Kidney (tissue), 14 donors: ENCODE measurements around the gene GRAMD2A. TPM values are rescaled to one million over a fixed set of nuclear protein-coding genes. Genes with fewer than 3 reads are reported as not detected.

Experiments used
- DNase-seq, 5 donors: peaks; one replicate each; pipeline ENCODE4 v3.0.0-alpha.2; 2013 to 2020
- FAIRE-seq: peaks from 2 replicates; lab custom pipeline; 2012; peaks lifted over from hg19 to GRCh38; lab: Jason Lieb, UNC
- H3K27ac ChIP-seq, 2 donors: one replicate each; pipeline ENCODE4 v1.7.0; 2013; ENCODE audit warnings: low read depth in 2 of 2, low read length in 2 of 2, inconsistent platforms in 1 of 2
- H3K27me3 ChIP-seq: one replicate; pipeline ENCODE4 v1.7.1; 2013; ENCODE audit warnings: low read length, inconsistent platforms; ENCODE audit not compliant: control insufficient read depth, insufficient read depth
- H3K36me3 ChIP-seq, 3 donors: one replicate each; pipeline versions ENCODE4 v1.7.0 to v1.7.1; 2013; ENCODE audit warnings: low read length in 3 of 3, control low read depth in 1 of 3, inconsistent platforms in 1 of 3; ENCODE audit not compliant: insufficient read depth in 3 of 3, control insufficient read depth in 2 of 3
- H3K4me1 ChIP-seq, 3 donors: one replicate each; pipeline versions ENCODE4 v1.7.0 to v1.7.1; 2013; ENCODE audit warnings: low read length in 3 of 3, inconsistent platforms in 1 of 3, low read depth in 1 of 3; ENCODE audit not compliant: control insufficient read depth in 2 of 3, insufficient read depth in 2 of 3
- H3K4me3 ChIP-seq, 3 donors: one replicate each; pipeline versions ENCODE4 v1.7.0 to v1.8.1; 2013; ENCODE audit warnings: low read length in 3 of 3, control low read depth in 1 of 3, inconsistent platforms in 1 of 3
- H3K9ac ChIP-seq, 3 donors: one replicate each; pipeline versions ENCODE4 v1.7.0 to v1.7.1; 2013; ENCODE audit warnings: low read length in 3 of 3, control low read depth in 1 of 3, inconsistent platforms in 1 of 3
- H3K9me3 ChIP-seq, 3 donors: one replicate each; pipeline versions ENCODE4 v1.7.0 to v1.7.1; 2013; ENCODE audit warnings: low read length in 3 of 3, control low read depth in 1 of 3, inconsistent platforms in 1 of 3; ENCODE audit not compliant: control insufficient read depth in 2 of 3, insufficient read depth in 1 of 3
- intact Hi-C: fragments of 100-400 bp; cut with DNase I; formaldehyde crosslinking; loops from one replicate; pipeline ENCODE4 v1.11.1; 2022
- polyA plus RNA-seq: library from polyadenylated mRNA; stranded (reverse); fragments of 350-450 nt; fragmentation: Illumina TruSeq; extraction: RNeasy Lipid Tissue Mini Kit (QIAGEN cat#74804); gene quantifications from one replicate; pipeline ENCODE4 v1.2.3, GENCODE V29; 2014; ENCODE audit warnings: low read depth, low replicate concordance; ENCODE audit not compliant: insufficient read depth
- total RNA-seq: library from RNA; stranded (reverse); fragmentation: NEBNext Ultra II Directional; extraction: Animal tissue kit (Norgen Biotek cat#: 25700); gene quantifications from one replicate; pipeline ENCODE4 v1.2.1, GENCODE V29; 2021
- TF ChIP-seq, protein P1 (sequence below): IDR thresholded peaks from 3 replicates; pipeline ENCODE4 v1.5.1; 2012; ENCODE audit warnings: mild to moderate bottlenecking, moderate library complexity, borderline replicate concordance; ENCODE audit not compliant: insufficient read depth; ENCODE audit errors: extremely low read depth
- donor health status: control.
- donor health status: control.
- donor health status: control.
- donor health status: control.
- donor health status: control.
- donor health status: DM: yes; HTN: yes; CAD: no.
- donor health status: Normal renal cell carcinoma (clear cell type).

Gene GRAMD2A
- total and polyA plus RNA-seq, 2 donors from 2014 or later: 2.7 to 5.4 TPM

DNA sequence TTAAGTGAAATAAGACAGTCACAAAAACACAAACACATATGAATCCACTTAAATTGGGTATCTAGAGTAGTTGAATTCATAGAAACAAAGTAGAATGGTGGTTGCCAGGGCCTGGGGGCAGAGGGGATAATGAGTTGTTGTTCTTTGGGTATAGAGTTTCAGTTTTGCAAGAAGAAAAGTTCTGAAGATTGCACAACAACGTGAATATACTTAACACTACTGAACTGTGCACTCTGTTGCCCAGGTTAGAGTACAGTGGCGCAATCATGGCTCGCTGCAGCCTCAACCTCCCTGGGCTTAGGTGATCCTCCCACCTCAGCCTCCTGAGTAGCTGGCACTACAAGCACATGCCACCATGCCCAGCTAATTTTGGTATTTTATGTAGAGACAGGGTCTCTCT is 14.9 kb downstream of the GRAMD2A start:
- H3K36me3 ChIP-seq: no peaks in the 10 kb centered on the region
- no peaks in the 10 kb centered on the region for H3K27me3 ChIP-seq
- TF ChIP-seq, protein P1, sequence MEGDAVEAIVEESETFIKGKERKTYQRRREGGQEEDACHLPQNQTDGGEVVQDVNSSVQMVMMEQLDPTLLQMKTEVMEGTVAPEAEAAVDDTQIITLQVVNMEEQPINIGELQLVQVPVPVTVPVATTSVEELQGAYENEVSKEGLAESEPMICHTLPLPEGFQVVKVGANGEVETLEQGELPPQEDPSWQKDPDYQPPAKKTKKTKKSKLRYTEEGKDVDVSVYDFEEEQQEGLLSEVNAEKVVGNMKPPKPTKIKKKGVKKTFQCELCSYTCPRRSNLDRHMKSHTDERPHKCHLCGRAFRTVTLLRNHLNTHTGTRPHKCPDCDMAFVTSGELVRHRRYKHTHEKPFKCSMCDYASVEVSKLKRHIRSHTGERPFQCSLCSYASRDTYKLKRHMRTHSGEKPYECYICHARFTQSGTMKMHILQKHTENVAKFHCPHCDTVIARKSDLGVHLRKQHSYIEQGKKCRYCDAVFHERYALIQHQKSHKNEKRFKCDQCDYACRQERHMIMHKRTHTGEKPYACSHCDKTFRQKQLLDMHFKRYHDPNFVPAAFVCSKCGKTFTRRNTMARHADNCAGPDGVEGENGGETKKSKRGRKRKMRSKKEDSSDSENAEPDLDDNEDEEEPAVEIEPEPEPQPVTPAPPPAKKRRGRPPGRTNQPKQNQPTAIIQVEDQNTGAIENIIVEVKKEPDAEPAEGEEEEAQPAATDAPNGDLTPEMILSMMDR: no peak
- H3K27ac ChIP-seq: no peak overlapping the region
- no peak overlapping the region for H3K9ac ChIP-seq
- intact Hi-C loops: no loop called here
- DNase-seq (peak in 2 of 5 donors; percentile 8 to 20), FAIRE-seq (no peak)
- no peaks in the 10 kb centered on the region for H3K9me3 ChIP-seq
- no peak overlapping the region for H3K4me3 ChIP-seq
- H3K4me1 ChIP-seq: peaks cover 0 to 20% (median 12%) of the 10 kb centered on the region in 3 donors

DNA sequence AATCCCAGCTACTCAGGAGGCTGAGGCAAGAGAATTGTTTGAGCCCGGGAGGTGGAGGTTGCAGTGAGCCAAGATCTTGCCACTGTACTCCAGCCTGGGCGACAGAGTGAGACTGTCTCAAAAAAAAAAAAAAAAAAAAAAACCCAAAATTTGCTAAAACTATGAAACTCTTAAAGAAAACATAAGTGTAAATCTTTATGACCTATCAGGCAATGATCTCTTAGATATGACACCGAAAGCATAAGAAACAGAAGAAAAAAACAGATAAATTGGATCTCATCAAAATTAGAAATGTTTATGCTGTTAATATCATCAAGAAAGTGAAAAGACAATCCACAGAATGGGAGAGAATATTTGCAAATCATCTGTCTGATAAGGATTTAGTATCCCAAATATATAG is 15.3 kb downstream of the GRAMD2A start:
- no peaks in the 10 kb centered on the region for H3K9me3 ChIP-seq
- FAIRE-seq: no peak
- no peaks in the 10 kb centered on the region for H3K27me3 ChIP-seq
- H3K27ac ChIP-seq: no peak overlapping the region
- no peaks in the 10 kb centered on the region for H3K36me3 ChIP-seq
- peaks cover 0 to 20% (median 12%) of the 10 kb centered on the region in 3 donors for H3K4me1 ChIP-seq
- intact Hi-C loops: no loop called here
- H3K4me3 ChIP-seq: no peak overlapping the region
- H3K9ac ChIP-seq: no peak overlapping the region
- peak in 1 of 5 donors; percentile 0 for DNase-seq
- TF ChIP-seq, protein P1: no peak

DNA sequence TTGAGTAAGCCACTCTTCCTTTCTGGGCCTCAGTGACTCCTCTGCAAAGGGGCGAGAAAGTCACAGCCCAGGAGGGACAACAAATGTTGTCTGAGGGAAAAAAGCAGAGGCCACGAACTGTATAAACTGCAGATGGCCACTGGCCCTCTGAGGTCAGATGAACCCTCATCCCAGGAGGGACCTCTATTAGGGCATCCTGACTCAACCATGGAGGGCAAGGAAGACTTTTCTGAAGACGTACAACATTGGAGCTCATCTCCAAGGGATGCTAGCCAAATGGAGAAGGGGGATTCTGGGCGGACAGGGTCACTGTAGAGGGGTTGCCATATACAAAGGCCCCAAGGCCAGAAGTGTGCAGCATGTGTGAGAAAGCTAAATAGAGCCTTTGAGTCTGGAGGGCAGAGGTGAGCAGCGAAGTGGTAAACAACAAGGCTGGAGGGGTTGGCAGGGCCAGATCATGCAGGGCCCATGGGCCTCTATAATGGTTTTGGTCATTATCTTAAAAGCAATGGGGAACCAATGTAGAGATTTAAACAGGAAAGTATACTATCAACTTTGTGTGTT is 16.7 kb downstream of the GRAMD2A start:
- Histone ChIP-seq H3K4me3 (no peak overlapping the region), H3K27me3 (no peaks in the 10 kb centered on the region), H3K27ac (no peak overlapping the region), H3K9me3 (no peaks in the 10 kb centered on the region), H3K9ac (no peak overlapping the region), H3K36me3 (no peaks in the 10 kb centered on the region), H3K4me1 (peaks cover 0 to 20% (median 18%) of the 10 kb centered on the region in 3 donors)
- FAIRE-seq: no peak
- no peak for DNase-seq
- intact Hi-C loops: no loop called here
- TF ChIP-seq, protein P1: no peak
